ENCODE measurements around the gene PCDHB14. TPM values are rescaled to one million over a fixed set of nuclear protein-coding genes. Genes with fewer than 3 reads are reported as not detected.
"Not testable (repeated sequence)": the region's sequence is repeated elsewhere in the genome, so short reads cannot be mapped to it uniquely, and the experiment has no call there.

The PCDHB14 gene
- total and polyA plus RNA-seq, 2 donors, result 8.2 to 10.1 TPM

DNA sequence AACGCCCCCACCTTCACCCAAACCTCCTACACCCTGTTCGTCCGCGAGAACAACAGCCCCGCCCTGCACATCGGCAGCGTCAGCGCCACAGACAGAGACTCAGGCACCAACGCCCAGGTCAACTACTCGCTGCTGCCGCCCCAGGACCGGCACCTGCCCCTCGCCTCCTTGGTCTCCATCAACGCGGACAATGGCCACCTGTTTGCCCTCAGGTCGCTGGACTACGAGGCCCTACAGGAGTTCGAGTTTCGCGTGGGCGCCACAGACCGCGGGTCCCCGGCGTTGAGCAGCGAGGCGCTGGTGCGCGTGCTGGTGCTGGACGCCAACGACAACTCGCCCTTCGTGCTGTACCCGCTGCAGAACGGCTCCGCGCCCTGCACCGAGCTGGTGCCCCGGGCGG, 1.7 kb downstream of the PCDHB14 start:
- WGBS, result 22% methylated on average over 34 of the region's 40 CpGs
- H3K36me3 ChIP-seq (ENCODE audit: insufficient read depth); H3K4me1 ChIP-seq (ENCODE audit: insufficient read depth); H3K27ac ChIP-seq (ENCODE audit: low read depth); H3K4me3 ChIP-seq (ENCODE audit: low read depth, low read length); DNase-seq (ENCODE audit: extremely low spot score): not testable (repeated sequence)

- H3K4me1 ChIP-seq (ENCODE audit: insufficient read depth); H3K4me3 ChIP-seq (ENCODE audit: low read depth, low read length); H3K36me3 ChIP-seq (ENCODE audit: insufficient read depth); H3K27ac ChIP-seq (ENCODE audit: low read depth); DNase-seq (ENCODE audit: extremely low spot score): not testable (repeated sequence)
- 33% methylated on average over 25 of the region's 30 CpGs for WGBS
Measured at GRCh38 chr5:141225421-141225820, 2.3 kb downstream of the PCDHB14 start.

GRCh38 chr5:141234109-141234667, 11.0 kb downstream of the PCDHB14 start:
- no peak overlapping the region for H3K27ac ChIP-seq (ENCODE audit: low read depth)
- no peaks in the 10 kb centered on the region for H3K4me1 ChIP-seq (ENCODE audit: insufficient read depth)
- WGBS, result 7% methylated on average over 15 of the region's 15 CpGs
- H3K36me3 ChIP-seq (ENCODE audit: insufficient read depth), result no peaks in the 10 kb centered on the region
- no peak for DNase-seq (ENCODE audit: extremely low spot score)
- no peak overlapping the region for H3K4me3 ChIP-seq (ENCODE audit: low read depth, low read length)

GRCh38 chr5:141235922-141236321, 12.8 kb downstream of the PCDHB14 start:
- DNase-seq (ENCODE audit: extremely low spot score); H3K36me3 ChIP-seq (ENCODE audit: insufficient read depth); H3K4me3 ChIP-seq (ENCODE audit: low read depth, low read length); H3K27ac ChIP-seq (ENCODE audit: low read depth); H3K4me1 ChIP-seq (ENCODE audit: insufficient read depth): not testable (repeated sequence)
- 28% methylated on average over 40 of the region's 40 CpGs for WGBS

DNA sequence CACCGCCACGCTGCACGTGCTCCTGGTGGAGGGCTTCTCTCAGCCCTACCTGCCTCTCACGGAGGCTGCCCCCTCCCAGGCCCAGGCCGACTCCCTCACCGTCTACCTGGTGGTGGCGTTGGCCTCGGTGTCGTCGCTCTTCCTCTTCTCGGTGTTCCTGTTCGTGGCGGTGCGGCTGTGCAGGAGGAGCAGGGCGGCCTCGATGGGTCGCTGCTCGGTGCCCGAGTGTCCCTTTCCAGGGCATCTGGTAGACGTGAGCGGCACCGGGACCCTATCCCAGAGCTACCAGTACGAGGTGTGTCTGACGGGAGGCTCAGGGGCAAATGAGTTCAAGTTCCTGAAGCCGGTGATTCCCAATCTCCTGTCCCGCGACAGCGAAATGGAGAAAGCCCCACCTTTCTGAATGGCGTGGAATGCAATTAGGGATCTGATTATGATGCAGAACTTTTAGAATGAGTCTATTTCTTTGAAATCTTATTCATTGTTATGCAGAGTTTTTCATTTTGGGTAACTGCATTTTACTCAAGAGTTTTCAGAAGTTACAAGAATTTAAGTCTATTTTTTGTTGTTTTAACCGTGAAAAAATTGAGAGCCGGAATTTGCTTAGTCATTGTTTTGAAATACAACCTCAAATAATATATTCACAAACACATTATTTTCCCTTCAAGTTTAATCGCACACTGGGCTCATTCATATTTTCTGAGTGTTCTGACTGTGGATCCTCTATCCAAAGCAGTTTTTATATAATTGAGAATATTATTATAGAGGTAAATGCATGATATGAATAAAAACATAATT, 13.6 kb downstream of the PCDHB14 start:
- WGBS, result 20% methylated on average over 32 of the region's 32 CpGs

GRCh38 chr5:141241496-141241895, 18.4 kb downstream of the PCDHB14 start:
- Histone ChIP-seq H3K4me3 (ENCODE audit: low read depth, low read length) (no peak overlapping the region), H3K4me1 (ENCODE audit: insufficient read depth) (no peaks in the 10 kb centered on the region), H3K36me3 (ENCODE audit: insufficient read depth) (no peaks in the 10 kb centered on the region), H3K27ac (ENCODE audit: low read depth) (no peak overlapping the region)
- no peak for DNase-seq (ENCODE audit: extremely low spot score)
- WGBS, result 24% methylated on average over 43 of the region's 43 CpGs

More for the DNA sequence above, 13.6 kb downstream of the PCDHB14 start:
- Histone ChIP-seq H3K36me3 (ENCODE audit: insufficient read depth) (no peaks in the 10 kb centered on the region), H3K4me3 (ENCODE audit: low read depth, low read length) (no peak overlapping the region), H3K27ac (ENCODE audit: low read depth) (no peak overlapping the region), H3K4me1 (ENCODE audit: insufficient read depth) (no peaks in the 10 kb centered on the region)
- no peak for DNase-seq (ENCODE audit: extremely low spot score)

GRCh38 chr5:141245250-141245717, 22.1 kb downstream of the PCDHB14 start, which contains the start of gene PCDHB15:
PCDHB15 (plus strand) TSS chr5:141245395; CDS start chr5:141245579, 184 bp downstream.
- WGBS, result 8% methylated on average over 16 of the region's 16 CpGs
- no peaks in the 10 kb centered on the region for H3K36me3 ChIP-seq (ENCODE audit: insufficient read depth)
- DNase-seq (ENCODE audit: extremely low spot score), result no peak
- peak within 1 kb of the TSS; percentile 15 for H3K4me3 ChIP-seq (ENCODE audit: low read depth, low read length)
- no peaks in the 10 kb centered on the region for H3K4me1 ChIP-seq (ENCODE audit: insufficient read depth)
- H3K27ac ChIP-seq (ENCODE audit: low read depth), result no peak within 1 kb of the TSS

DNA sequence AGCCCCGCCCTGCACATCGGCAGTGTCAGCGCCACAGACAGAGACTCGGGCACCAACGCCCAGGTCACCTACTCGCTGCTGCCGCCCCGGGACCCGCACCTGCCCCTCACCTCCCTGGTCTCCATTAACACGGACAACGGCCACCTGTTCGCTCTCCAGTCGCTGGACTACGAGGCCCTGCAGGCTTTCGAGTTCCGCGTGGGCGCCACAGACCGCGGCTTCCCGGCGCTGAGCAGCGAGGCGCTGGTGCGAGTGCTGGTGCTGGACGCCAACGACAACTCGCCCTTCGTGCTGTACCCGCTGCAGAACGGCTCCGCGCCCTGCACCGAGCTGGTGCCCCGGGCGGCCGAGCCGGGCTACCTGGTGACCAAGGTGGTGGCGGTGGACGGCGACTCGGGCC, 23.8 kb downstream of the PCDHB14 start:
- not testable (repeated sequence) for H3K4me1 ChIP-seq (ENCODE audit: insufficient read depth); DNase-seq (ENCODE audit: extremely low spot score); H3K36me3 ChIP-seq (ENCODE audit: insufficient read depth); H3K4me3 ChIP-seq (ENCODE audit: low read depth, low read length); H3K27ac ChIP-seq (ENCODE audit: low read depth)
- 39% methylated on average over 25 of the region's 42 CpGs for WGBS

DNA sequence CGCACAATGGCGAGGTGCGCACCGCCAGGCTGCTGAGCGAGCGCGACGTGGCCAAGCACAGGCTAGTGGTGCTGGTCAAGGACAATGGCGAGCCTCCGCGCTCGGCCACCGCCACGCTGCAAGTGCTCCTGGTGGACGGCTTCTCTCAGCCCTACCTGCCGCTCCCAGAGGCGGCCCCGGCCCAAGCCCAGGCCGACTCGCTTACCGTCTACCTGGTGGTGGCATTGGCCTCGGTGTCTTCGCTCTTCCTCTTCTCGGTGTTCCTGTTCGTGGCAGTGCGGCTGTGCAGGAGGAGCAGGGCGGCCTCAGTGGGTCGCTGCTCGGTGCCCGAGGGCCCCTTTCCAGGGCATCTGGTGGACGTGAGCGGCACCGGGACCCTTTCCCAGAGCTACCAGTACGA, 24.3 kb downstream of the PCDHB14 start:
- H3K4me3 ChIP-seq (ENCODE audit: low read depth, low read length); H3K4me1 ChIP-seq (ENCODE audit: insufficient read depth); H3K36me3 ChIP-seq (ENCODE audit: insufficient read depth); DNase-seq (ENCODE audit: extremely low spot score); H3K27ac ChIP-seq (ENCODE audit: low read depth): not testable (repeated sequence)
- WGBS, result 45% methylated on average over 34 of the region's 34 CpGs

DNA sequence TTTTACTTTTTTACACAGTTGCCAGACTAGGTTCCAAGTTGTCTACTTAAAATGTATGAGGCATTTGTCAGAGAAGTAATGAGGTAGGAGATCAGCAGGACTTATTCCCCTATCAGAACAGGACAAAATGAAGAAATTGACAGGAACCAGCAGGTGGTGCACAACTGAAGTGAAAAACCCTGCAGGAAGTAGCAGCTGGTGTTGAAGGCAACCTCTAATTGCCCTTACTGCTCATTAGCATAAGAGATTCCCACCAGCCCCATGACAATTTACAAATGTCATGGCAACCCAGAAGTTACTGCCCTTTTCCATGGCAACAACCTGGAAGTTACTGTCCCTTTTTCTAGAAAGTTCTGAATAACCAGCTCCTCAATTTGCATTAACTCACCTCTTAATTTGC, 27.4 kb downstream of the PCDHB14 start:
- DNase-seq (ENCODE audit: extremely low spot score), result no peak
- Histone ChIP-seq H3K27ac (ENCODE audit: low read depth) (no peak overlapping the region), H3K36me3 (ENCODE audit: insufficient read depth) (no peaks in the 10 kb centered on the region), H3K4me1 (ENCODE audit: insufficient read depth) (no peaks in the 10 kb centered on the region), H3K4me3 (ENCODE audit: low read depth, low read length) (no peak overlapping the region)

GRCh38 chr5:141258464-141258863, 35.3 kb downstream of the PCDHB14 start:
- DNase-seq (ENCODE audit: extremely low spot score), result no peak
- H3K36me3 ChIP-seq (ENCODE audit: insufficient read depth), result no peaks in the 10 kb centered on the region
- H3K4me1 ChIP-seq (ENCODE audit: insufficient read depth), result no peaks in the 10 kb centered on the region
- no peak overlapping the region for H3K27ac ChIP-seq (ENCODE audit: low read depth)
- H3K4me3 ChIP-seq (ENCODE audit: low read depth, low read length), result no peak overlapping the region

GRCh38 chr5:141258948-141259347, 35.8 kb downstream of the PCDHB14 start:
- Histone ChIP-seq H3K4me1 (ENCODE audit: insufficient read depth) (no peaks in the 10 kb centered on the region), H3K36me3 (ENCODE audit: insufficient read depth) (no peaks in the 10 kb centered on the region), H3K4me3 (ENCODE audit: low read depth, low read length) (no peak overlapping the region), H3K27ac (ENCODE audit: low read depth) (no peak overlapping the region)
- DNase-seq (ENCODE audit: extremely low spot score), result no peak

- Histone ChIP-seq H3K27ac (ENCODE audit: low read depth) (peak overlapping the region; percentile 45), H3K36me3 (ENCODE audit: insufficient read depth) (no peaks in the 10 kb centered on the region), H3K4me1 (ENCODE audit: insufficient read depth) (no peaks in the 10 kb centered on the region), H3K4me3 (ENCODE audit: low read depth, low read length) (no peak overlapping the region)
- DNase-seq (ENCODE audit: extremely low spot score), result no peak
- WGBS, result 64% methylated on average over 5 of the region's 5 CpGs
Measured at GRCh38 chr5:141260458-141261237, 37.5 kb downstream of the PCDHB14 start.

DNA sequence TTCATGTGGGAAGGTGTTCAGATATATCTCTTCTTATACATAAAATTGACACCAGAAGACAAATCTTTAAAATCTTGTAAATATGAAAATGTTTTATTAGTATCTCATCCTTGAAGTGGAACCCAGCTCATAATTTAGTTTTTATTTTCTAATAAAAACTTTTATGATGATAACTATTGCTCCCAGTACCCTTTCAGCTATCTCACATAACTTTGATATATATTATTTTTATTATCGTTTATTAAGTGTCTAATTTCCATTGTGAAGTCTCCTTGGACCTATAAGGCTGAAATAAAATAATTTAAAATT, 38.0 kb downstream of the PCDHB14 start:
- Histone ChIP-seq H3K36me3 (ENCODE audit: insufficient read depth) (no peaks in the 10 kb centered on the region), H3K27ac (ENCODE audit: low read depth) (no peak overlapping the region), H3K4me3 (ENCODE audit: low read depth, low read length) (no peak overlapping the region), H3K4me1 (ENCODE audit: insufficient read depth) (no peaks in the 10 kb centered on the region)
- DNase-seq (ENCODE audit: extremely low spot score), result no peak
- 32% methylated on average over 1 of the region's 1 CpG for WGBS

Measured in urinary bladder (tissue), 4 donors.